ENCODE measurements around the gene CHD9NB.

DNA sequence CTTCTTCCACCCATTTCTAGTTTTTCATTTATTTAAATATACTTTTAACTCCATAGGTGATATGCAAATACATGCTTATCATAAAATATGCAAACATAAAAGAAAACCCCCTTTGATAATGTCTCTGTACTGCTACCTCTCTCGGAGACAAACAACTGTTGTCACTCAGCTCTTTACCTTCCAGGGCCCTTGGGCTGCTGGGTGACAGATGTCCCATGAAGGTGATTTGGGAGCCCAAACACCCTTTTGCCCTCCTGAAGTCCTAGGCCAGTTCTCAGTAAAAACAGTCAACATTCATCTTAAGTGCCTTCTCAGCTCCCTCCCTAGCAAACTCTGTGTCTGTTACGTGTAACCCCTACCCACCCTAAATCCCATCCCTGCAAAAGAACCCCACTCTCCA, 39.6 kb upstream of the CHD9NB start:
- TF ChIP-seq POLR2AphosphoS5 (IDR thresholded peaks at IDR 0.05; ENCODE audit: borderline replicate concordance, low read depth, low read length) (no peak), EZH2 (IDR thresholded peaks at IDR 0.05) (no peak)

All from SK-N-MC (cell line).